ENCODE data around the gene CAVIN2.

CAVIN2 gene

DNA sequence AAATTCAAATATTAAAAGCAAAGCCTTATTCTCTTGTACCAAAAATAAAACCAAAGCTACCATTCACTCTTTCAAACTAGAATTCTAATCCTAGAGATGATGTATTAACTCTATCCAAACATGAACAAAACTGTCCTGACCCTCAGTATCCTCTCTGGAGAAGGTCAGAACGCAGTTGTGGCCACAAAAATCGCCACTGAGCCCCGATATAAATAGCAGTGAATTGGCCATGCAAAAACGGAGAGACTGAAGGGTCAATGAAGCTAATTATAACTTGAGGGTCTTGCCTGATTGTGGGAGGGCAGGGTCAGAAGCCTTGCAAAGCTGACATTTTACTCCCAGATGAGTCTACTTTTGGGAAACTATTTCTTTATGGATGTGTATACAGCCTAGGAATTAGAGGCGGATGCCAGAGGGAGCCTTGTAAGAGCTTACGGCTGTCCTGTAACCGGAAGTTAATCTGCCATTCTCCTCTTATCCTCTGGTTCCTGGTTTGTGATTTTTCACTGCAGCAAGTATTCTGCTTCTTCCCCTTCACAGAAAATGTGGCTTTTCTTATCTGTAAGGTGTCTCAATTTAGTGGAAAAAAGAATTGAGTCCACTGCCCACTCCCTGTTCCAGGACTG lies 28.1 kb downstream of the CAVIN2 start:
- Histone ChIP-seq H2AFZ (ENCODE audit: low read depth) (no peak overlapping the region), H3K9ac (no peak overlapping the region), H3K27me3 (ENCODE audit: insufficient read depth, low read depth) (no peaks in the 10 kb centered on the region), H3K4me2 (no peak overlapping the region), H3K79me2 (ENCODE audit: insufficient read depth, low read depth) (no peaks in the 10 kb centered on the region), H3K4me1 (ENCODE audit: low read depth, poor library complexity, severe bottlenecking) (no peaks in the 10 kb centered on the region), H3K36me3 (ENCODE audit: insufficient read depth) (no peaks in the 10 kb centered on the region), H3K4me3 (IDR thresholded peaks at IDR 0.05; ENCODE audit: insufficient read depth, low read depth, low read length) (no peak overlapping the region), H4K20me1 (ENCODE audit: insufficient read depth) (no peaks in the 10 kb centered on the region), H3K27ac (no peak overlapping the region)
- TF ChIP-seq, protein P1, sequence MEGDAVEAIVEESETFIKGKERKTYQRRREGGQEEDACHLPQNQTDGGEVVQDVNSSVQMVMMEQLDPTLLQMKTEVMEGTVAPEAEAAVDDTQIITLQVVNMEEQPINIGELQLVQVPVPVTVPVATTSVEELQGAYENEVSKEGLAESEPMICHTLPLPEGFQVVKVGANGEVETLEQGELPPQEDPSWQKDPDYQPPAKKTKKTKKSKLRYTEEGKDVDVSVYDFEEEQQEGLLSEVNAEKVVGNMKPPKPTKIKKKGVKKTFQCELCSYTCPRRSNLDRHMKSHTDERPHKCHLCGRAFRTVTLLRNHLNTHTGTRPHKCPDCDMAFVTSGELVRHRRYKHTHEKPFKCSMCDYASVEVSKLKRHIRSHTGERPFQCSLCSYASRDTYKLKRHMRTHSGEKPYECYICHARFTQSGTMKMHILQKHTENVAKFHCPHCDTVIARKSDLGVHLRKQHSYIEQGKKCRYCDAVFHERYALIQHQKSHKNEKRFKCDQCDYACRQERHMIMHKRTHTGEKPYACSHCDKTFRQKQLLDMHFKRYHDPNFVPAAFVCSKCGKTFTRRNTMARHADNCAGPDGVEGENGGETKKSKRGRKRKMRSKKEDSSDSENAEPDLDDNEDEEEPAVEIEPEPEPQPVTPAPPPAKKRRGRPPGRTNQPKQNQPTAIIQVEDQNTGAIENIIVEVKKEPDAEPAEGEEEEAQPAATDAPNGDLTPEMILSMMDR (conservative IDR thresholded peaks at IDR 0.05; ENCODE audit: low read depth, low read length), result no peak

DNA sequence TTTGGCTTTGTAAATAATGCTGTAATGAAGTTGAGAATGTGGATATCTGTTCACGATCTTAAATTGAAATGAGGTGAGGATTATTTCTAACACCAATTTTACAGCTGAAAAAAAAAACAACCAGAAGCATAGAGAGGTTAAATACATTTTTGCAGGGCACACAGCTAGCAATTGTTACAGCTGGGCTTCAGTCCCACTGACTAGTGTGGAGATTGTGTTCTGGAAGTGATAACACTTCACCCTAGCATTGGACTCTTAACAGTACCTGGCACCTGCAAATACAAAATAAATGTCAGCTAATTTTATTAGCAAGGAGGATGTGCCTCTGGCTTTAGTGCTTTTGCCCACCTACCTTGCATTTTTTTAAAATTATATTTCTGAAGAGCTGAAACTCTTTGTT lies 28.8 kb downstream of the CAVIN2 start:
- H2AFZ ChIP-seq (ENCODE audit: low read depth), result no peak overlapping the region
- H3K27me3 ChIP-seq (ENCODE audit: insufficient read depth, low read depth), result no peaks in the 10 kb centered on the region
- no peaks in the 10 kb centered on the region for H3K79me2 ChIP-seq (ENCODE audit: insufficient read depth, low read depth)
- H3K4me3 ChIP-seq (IDR thresholded peaks at IDR 0.05; ENCODE audit: insufficient read depth, low read depth, low read length), result no peak overlapping the region
- H4K20me1 ChIP-seq (ENCODE audit: insufficient read depth), result no peaks in the 10 kb centered on the region
- H3K27ac ChIP-seq, result no peak overlapping the region
- H3K36me3 ChIP-seq (ENCODE audit: insufficient read depth), result no peaks in the 10 kb centered on the region
- TF ChIP-seq, protein P1 (conservative IDR thresholded peaks at IDR 0.05; ENCODE audit: low read depth, low read length), result no peak
- H3K4me2 ChIP-seq, result no peak overlapping the region
- no peaks in the 10 kb centered on the region for H3K4me1 ChIP-seq (ENCODE audit: low read depth, poor library complexity, severe bottlenecking)
- H3K9ac ChIP-seq, result no peak overlapping the region

DNA sequence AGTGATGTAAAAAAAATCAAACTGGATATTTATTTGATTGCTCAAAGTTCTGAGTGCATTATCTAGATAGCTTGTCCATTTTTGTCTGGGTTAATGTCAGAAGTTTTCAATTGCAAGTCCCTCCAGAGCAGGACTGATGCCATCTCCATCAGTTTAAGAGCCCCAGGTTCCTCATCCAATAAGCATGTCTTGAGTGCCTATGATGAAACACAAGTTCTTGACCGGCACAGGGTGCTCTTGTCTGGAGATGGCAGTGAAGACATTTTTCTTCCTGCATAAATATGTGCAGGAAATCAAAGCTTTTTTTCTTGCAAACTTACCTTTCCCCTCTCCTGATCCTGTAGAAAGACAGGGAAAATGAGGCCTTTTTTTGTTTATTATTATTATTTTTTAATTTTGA lies 31.9 kb downstream of the CAVIN2 start:
- TF ChIP-seq, protein P1 (conservative IDR thresholded peaks at IDR 0.05; ENCODE audit: low read depth, low read length), result no peak
- Histone ChIP-seq H3K79me2 (ENCODE audit: insufficient read depth, low read depth) (no peaks in the 10 kb centered on the region), H2AFZ (ENCODE audit: low read depth) (no peak overlapping the region), H3K27ac (no peak overlapping the region), H3K36me3 (ENCODE audit: insufficient read depth) (no peaks in the 10 kb centered on the region), H3K9ac (no peak overlapping the region), H3K4me2 (no peak overlapping the region), H4K20me1 (ENCODE audit: insufficient read depth) (no peaks in the 10 kb centered on the region), H3K4me3 (IDR thresholded peaks at IDR 0.05; ENCODE audit: insufficient read depth, low read depth, low read length) (no peak overlapping the region), H3K4me1 (ENCODE audit: low read depth, poor library complexity, severe bottlenecking) (no peaks in the 10 kb centered on the region), H3K27me3 (ENCODE audit: insufficient read depth, low read depth) (no peaks in the 10 kb centered on the region)

DNA sequence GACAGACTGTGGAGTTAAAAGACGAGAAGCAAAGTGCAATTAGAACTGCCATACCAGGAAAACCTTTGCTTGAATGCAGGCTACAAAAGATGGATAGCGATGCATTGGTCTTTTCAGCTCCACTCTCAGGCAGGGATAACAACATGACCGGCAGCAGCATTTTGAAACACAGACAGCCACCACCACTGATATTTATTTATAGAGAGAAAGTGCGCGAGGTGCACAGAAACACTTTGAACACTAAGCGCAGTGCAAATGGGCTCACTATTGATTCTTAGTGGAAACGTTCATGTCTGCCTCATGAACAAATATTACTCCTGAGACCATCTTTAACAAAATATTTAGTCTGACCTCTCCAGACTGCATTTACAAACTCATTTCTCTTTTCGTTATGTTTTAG lies 32.9 kb downstream of the CAVIN2 start:
- Histone ChIP-seq H3K9ac (no peak overlapping the region), H3K79me2 (ENCODE audit: insufficient read depth, low read depth) (no peaks in the 10 kb centered on the region), H2AFZ (ENCODE audit: low read depth) (no peak overlapping the region), H3K4me3 (IDR thresholded peaks at IDR 0.05; ENCODE audit: insufficient read depth, low read depth, low read length) (no peak overlapping the region), H3K4me2 (no peak overlapping the region), H4K20me1 (ENCODE audit: insufficient read depth) (no peaks in the 10 kb centered on the region), H3K36me3 (ENCODE audit: insufficient read depth) (no peaks in the 10 kb centered on the region), H3K27ac (no peak overlapping the region), H3K27me3 (ENCODE audit: insufficient read depth, low read depth) (no peaks in the 10 kb centered on the region), H3K4me1 (ENCODE audit: low read depth, poor library complexity, severe bottlenecking) (no peaks in the 10 kb centered on the region)
- TF ChIP-seq, protein P1 (conservative IDR thresholded peaks at IDR 0.05; ENCODE audit: low read depth, low read length), result no peak
